K562 (cell line): Measurements from ENCODE around the gene ELOVL2. TPM values are rescaled to one million over a fixed set of nuclear protein-coding genes. Genes with fewer than 3 reads are reported as not detected.

ENCODE experiments used
- ATAC-seq: fragments of 200-7000 bp; cut with Tn5 transposase; 3 replicates; pipeline ENCODE4 v1.9.1; 2020; ENCODE audit warnings: moderate library complexity
- BruUV-seq: library from RNA; stranded (reverse); fragments of 400-500 nt; replicated peaks from 2 replicates; lab custom pipeline; 2021; lab: Mats Ljungman, UMichigan
- CTCF ChIA-PET: fragments of 300-600 bp; formaldehyde crosslinking; extraction: SDS; loops from one replicate; lab custom pipeline; 2021; ENCODE audit warnings: low intra/inter-chr PET ratio; lab: Yijun Ruan, JAX
- POLR2A ChIA-PET: fragments of 300-600, 350-650 bp; sonication (Branson Sonifier 250); formaldehyde crosslinking; extraction: SDS; loops from one replicate; lab custom pipeline; 2021; ENCODE audit warnings: antibody characterized with exemption, inconsistent platforms; lab: Yijun Ruan, JAX
- DNase-seq, 4 experiments: peaks; one replicate each; pipeline versions ENCODE4 v3.0.0 to v3.0.0-alpha.2; 2011 to 2018; ENCODE audit warnings: low spot score in 3 of 4, mixed read lengths in 3 of 4; ENCODE audit errors: extremely low read depth in 1 of 4
- FAIRE-seq: peaks from 2 replicates; lab custom pipeline; 2011; peaks lifted over from hg19 to GRCh38; lab: Jason Lieb, UNC
- H2AFZ ChIP-seq: 2 replicates; pipeline ENCODE4 v1.6.0; 2011; ENCODE audit warnings: low read depth, low read length, control low read depth, inconsistent platforms
- H3K27ac ChIP-seq: fragments of 200-600 bp; 3 replicates; pipeline ENCODE4 v1.8.0; 2011; ENCODE audit warnings: low read depth, mild to moderate bottlenecking, control low read depth, inconsistent platforms, low read length, moderate library complexity, mixed read lengths; ENCODE audit errors: extremely low read depth
- H3K27me3 ChIP-seq, 2 experiments: fragments of 300-600 bp in 1 of 2; 2 replicates in 1 of 2; 3 replicates in 1 of 2; pipeline versions ENCODE4 v1.6.0 to v1.8.0; 2011; ENCODE audit warnings: inconsistent platforms in 2 of 2, low read length in 2 of 2, mild to moderate bottlenecking in 1 of 2, mixed read lengths in 1 of 2, moderate library complexity in 1 of 2; ENCODE audit not compliant: control insufficient read depth in 2 of 2, insufficient read depth in 2 of 2
- H3K36me3 ChIP-seq: fragments of 300-600 bp; 3 replicates; pipeline ENCODE4 v1.8.0; 2011; ENCODE audit warnings: mild to moderate bottlenecking, low read length, inconsistent platforms; ENCODE audit not compliant: control insufficient read depth, insufficient read depth
- H3K4me1 ChIP-seq, 2 experiments: fragments of 200-600 bp in 1 of 2; replicated peaks in 1 of 2; 2 replicates in 1 of 2; 3 replicates in 1 of 2; pipeline versions ENCODE4 v1.5.1 to v1.8.0; 2011; ENCODE audit warnings: inconsistent platforms in 2 of 2, low read length in 2 of 2, mild to moderate bottlenecking in 1 of 2, mixed read lengths in 1 of 2, moderate library complexity in 1 of 2; ENCODE audit not compliant: control insufficient read depth in 2 of 2, insufficient read depth in 2 of 2
- H3K4me2 ChIP-seq: 2 replicates; pipeline ENCODE4 v1.6.1; 2011; ENCODE audit warnings: low read length, control low read depth, inconsistent platforms, mixed read lengths; ENCODE audit not compliant: insufficient read depth
- H3K4me3 ChIP-seq: fragments of 200-600 bp; sonication (generic), shearing (Covaris generic); 2 replicates; pipeline ENCODE4 v1.5.1; 2016; ENCODE audit warnings: control low read depth, inconsistent platforms
- H3K79me2 ChIP-seq: fragments of 200-600 bp; 3 replicates; pipeline ENCODE4 v1.8.0; 2011; ENCODE audit warnings: low read length, inconsistent platforms; ENCODE audit not compliant: control insufficient read depth, insufficient read depth
- H3K9ac ChIP-seq, 2 experiments: 2 replicates each; pipeline versions ENCODE4 v1.6.0 to v1.6.1; 2011; ENCODE audit warnings: low read depth in 2 of 2, low read length in 2 of 2, control low read depth in 1 of 2, inconsistent platforms in 1 of 2, mild to moderate bottlenecking in 1 of 2, mixed read lengths in 1 of 2; ENCODE audit not compliant: insufficient read depth in 1 of 2
- H3K9me1 ChIP-seq: one replicate; pipeline ENCODE4 v1.6.0; 2011; ENCODE audit warnings: inconsistent platforms, mild to moderate bottlenecking, low read length, moderate library complexity; ENCODE audit not compliant: control insufficient read depth, insufficient read depth
- H3K9me3 ChIP-seq: replicated peaks from 2 replicates; pipeline ENCODE4 v1.5.1; 2011; ENCODE audit warnings: low read depth, low read length, inconsistent platforms; ENCODE audit not compliant: control insufficient read depth, insufficient read depth
- H4K20me1 ChIP-seq: replicated peaks from 2 replicates; pipeline ENCODE4 v1.6.1; 2011; ENCODE audit warnings: low read length, inconsistent platforms, mixed read lengths; ENCODE audit not compliant: control insufficient read depth, insufficient read depth
- CTCF ChIP-seq, 3 experiments: IDR thresholded peaks in 2 of 3; conservative IDR thresholded peaks in 1 of 3; 2 replicates each; pipeline ENCODE4 v1.5.1; 2011 to 2012; ENCODE audit warnings: low read length in 3 of 3, mild to moderate bottlenecking in 3 of 3, control low read depth in 2 of 3, improper control_type of control experiment in 1 of 3, inconsistent platforms in 1 of 3, low read depth in 1 of 3, mixed read lengths in 1 of 3, moderate library complexity in 1 of 3; ENCODE audit not compliant: insufficient read depth in 2 of 3
- FOXM1 ChIP-seq, 2 experiments: fragments of 450-650 bp in 1 of 2; sonication (generic) in 1 of 2; formaldehyde crosslinking in 1 of 2; IDR thresholded peaks; 2 replicates each; pipeline versions ENCODE4 v1.6.1 to v1.9.0; 2017 to 2022; ENCODE audit warnings: low read depth in 2 of 2, mild to moderate bottlenecking in 2 of 2, missing genetic modification reagents in 1 of 2, moderate library complexity in 1 of 2
- MYNN ChIP-seq, 2 experiments: sonication (generic); formaldehyde crosslinking in 1 of 2; IDR thresholded peaks; 2 replicates each; pipeline versions ENCODE4 v1.5.0 to v1.6.1; 2016 to 2020; ENCODE audit warnings: antibody characterized with exemption in 1 of 2, missing genetic modification reagents in 1 of 2
- RAD21 ChIP-seq, 2 experiments: fragments of 250-450 bp in 1 of 2; fragments of 450-650 bp in 1 of 2; sonication (Bioruptor Pico) in 1 of 2; formaldehyde crosslinking in 1 of 2; IDR thresholded peaks in 1 of 2; conservative IDR thresholded peaks in 1 of 2; 2 replicates each; pipeline versions ENCODE4 v1.4.0 to v1.8.0; 2020 to 2022; ENCODE audit warnings: mild to moderate bottlenecking in 2 of 2, moderate library complexity in 1 of 2
- REST ChIP-seq, 2 experiments: fragments of 450-650 bp; formaldehyde crosslinking in 1 of 2; IDR thresholded peaks; 2 replicates each; pipeline versions ENCODE4 v1.4.0 to v1.6.1; 2014 to 2020; ENCODE audit warnings: mild to moderate bottlenecking in 2 of 2, borderline replicate concordance in 1 of 2, low read depth in 1 of 2
- RFX1 ChIP-seq: fragments of 450-650 bp; IDR thresholded peaks from 2 replicates; pipeline ENCODE4 v1.6.1; 2016; ENCODE audit warnings: mild to moderate bottlenecking, moderate library complexity
- SMC3 ChIP-seq: conservative IDR thresholded peaks from 2 replicates; pipeline ENCODE4 v1.6.1; 2011; ENCODE audit warnings: low read depth, low read length, improper control_type of control experiment; ENCODE audit not compliant: insufficient read depth
- ZBED1 ChIP-seq: IDR thresholded peaks from 2 replicates; pipeline ENCODE4 v1.6.1; 2014
- WGBS: fragments of 100-300 bp; shearing (Covaris generic); methylation state at CpG from one replicate; pipeline ENCODE4 v1.1.6; 2016; ENCODE audit warnings: low coverage, mixed read lengths; ENCODE audit not compliant: insufficient coverage; ENCODE audit errors: missing lambda C conversion rate; 5-methylcytosine and 5-hydroxymethylcytosine counted together
- in situ Hi-C: fragments of 300-500 bp; cut with MboI; formaldehyde crosslinking; loops from 4 replicates; pipeline ENCODE4 v1.15.0; 2018; ENCODE audit warnings: inconsistent platforms, mixed read lengths
- intact Hi-C: fragments of 100-400 bp; cut with micrococcal nuclease; formaldehyde crosslinking; loops from 2 replicates; pipeline ENCODE4 v1.14.2; 2022
- polyA plus RNA-seq, 8 experiments: library from polyadenylated mRNA; depleted of rRNA in 4 of 8; stranded (reverse) in 5 of 8; unstranded in 3 of 8; fragments of >200 nt; fragmentation: Nextera tagmentation in 2 of 8; fragmentation: Illumina TruSeq in 1 of 8; extraction: Ambion mirVana in 2 of 8; extraction: Trizol in 1 of 8; gene quantifications; 2 replicates each; pipeline versions ENCODE4 v1.2.1 to v1.2.3, GENCODE V29; 2011 to 2014; ENCODE audit warnings: inconsistent platforms in 1 of 8, missing spikeins in 1 of 8
- total RNA-seq, 7 experiments: library from RNA; depleted of rRNA in 6 of 7; stranded (reverse); fragments of >200 nt in 6 of 7; fragmentation: Illumina TruSeq in 2 of 7; extraction: Trizol in 2 of 7; gene quantifications; 2 replicates each; pipeline versions ENCODE4 v1.2.1 to v1.2.3, GENCODE V29; 2011 to 2021; ENCODE audit warnings: low replicate concordance in 1 of 7

Gene ELOVL2
- total and polyA plus RNA-seq, 9 of the 15 experiments (the other 6 are each of a cell fraction or from before 2014, with no cell fraction given): 0.05 to 0.96 (median 0.31) TPM

GRCh38 chr6:10951675-10952282 lies 92.3 kb downstream of the ELOVL2 start:
- no peaks in the 10 kb centered on the region for H4K20me1 ChIP-seq
- ChIA-PET CTCF (interaction anchor here (0.7 to 1.8 kb wide), 6 partner anchors 93 to 624 kb away, joined by 3 to 8 read pairs (median 4); partner anchors contain the start of gene ELOVL2), POLR2A (interaction anchor here (0.7 kb wide), 2 partner anchors 84 to 154 kb away, joined by 3 read pairs; no protein-coding TSS in a partner anchor)
- no peaks in the 10 kb centered on the region for H3K79me2 ChIP-seq
- in situ Hi-C loops: loop anchor here (25.0 kb wide), 1 partner anchor 536 kb away; no protein-coding TSS in a partner anchor
- FAIRE-seq (peak; percentile 26), DNase-seq (peak in 2 of 4 experiments; percentile 24), ATAC-seq (peak; percentile 74)
- TF ChIP-seq MYNN (IDR thresholded peaks at IDR 0.05) (no peak), MYNN (CRISPR knock-in tag; IDR thresholded peaks at IDR 0.05) (no peak), FOXM1 (IDR thresholded peaks at IDR 0.05; ENCODE audit: low read depth) (0 out of 2 replicates have a peak, but pooled peaks have one; percentile 32), FOXM1 (CRISPR knock-in tag; IDR thresholded peaks at IDR 0.05; ENCODE audit: low read depth) (no peak), SMC3 (0 out of 2 replicates have a peak, but pooled peaks have one; percentile 24), RFX1 (peak; percentile 75), CTCF (IDR thresholded peaks at IDR 0.05 in 2 of 3, conservative IDR thresholded peaks at IDR 0.05 in 1 of 3; ENCODE audit: insufficient read depth in 2 of 3, low read depth in 1 of 3, low read length in 3 of 3) (peak; percentile 43 to 62 (median 52); a peak in 4 of 6 replicates), RAD21 (CRISPR knock-in tag; conservative IDR thresholded peaks at IDR 0.05 in 1 of 2, IDR thresholded peaks at IDR 0.05 in 1 of 2) (peak; percentile 57 to 63), ZBED1 (no peak), REST (IDR thresholded peaks at IDR 0.05; ENCODE audit: borderline replicate concordance) (peak; percentile 53; the same call in 1 of the 2 replicates), REST (CRISPR knock-in tag; IDR thresholded peaks at IDR 0.05; ENCODE audit: low read depth) (no peak)
- no peaks in the 10 kb centered on the region for H3K9me1 ChIP-seq
- intact Hi-C loops: loop anchor here (1.0 to 10.0 kb wide), 4 partner anchors 93 to 623 kb away; partner anchors contain the start of gene ELOVL2
- H2AFZ ChIP-seq: no peak overlapping the region
- no peaks in the 10 kb centered on the region for H3K9me3 ChIP-seq
- H3K4me1 ChIP-seq: no peaks in the 10 kb centered on the region
- no TSS peak for BruUV-seq
- peaks cover 17% of the 10 kb centered on the region for H3K36me3 ChIP-seq
- no peaks in the 10 kb centered on the region for H3K27me3 ChIP-seq
- H3K4me3 ChIP-seq: no peak overlapping the region
- 69% methylated on average over 6 of the region's 6 CpGs for WGBS
- no peak overlapping the region for H3K9ac ChIP-seq
- H3K27ac ChIP-seq: no peak overlapping the region
- no peak overlapping the region for H3K4me2 ChIP-seq
